Neuronal stem cell (in vitro differentiated cells): ENCODE measurements around the gene ACAT1.

Experiments
- DNase-seq: peaks from one replicate; pipeline ENCODE4 v3.0.0-alpha.2; 2013; ENCODE audit warnings: low spot score
- H2AFZ ChIP-seq: one replicate; pipeline ENCODE4 v1.6.1; 2013; ENCODE audit warnings: mild to moderate bottlenecking, low read length, inconsistent platforms
- H2AK5ac ChIP-seq: 2 replicates; pipeline ENCODE4 v1.6.1; 2013; ENCODE audit warnings: low read depth, mild to moderate bottlenecking, inconsistent platforms, low read length, moderate library complexity, mixed read lengths
- H2BK120ac ChIP-seq: 2 replicates; pipeline ENCODE4 v1.6.1; 2013; ENCODE audit warnings: low read depth, mild to moderate bottlenecking, inconsistent platforms, low read length, moderate library complexity, mixed read lengths
- H2BK12ac ChIP-seq: one replicate; pipeline ENCODE4 v1.6.1; 2013; ENCODE audit warnings: low read length, inconsistent platforms
- H2BK15ac ChIP-seq: 2 replicates; pipeline ENCODE4 v1.6.1; 2013; ENCODE audit warnings: mild to moderate bottlenecking, low read length, inconsistent platforms, mixed read lengths
- H2BK5ac ChIP-seq: one replicate; pipeline ENCODE4 v1.6.1; 2013; ENCODE audit warnings: inconsistent platforms, mild to moderate bottlenecking, low read length, moderate library complexity
- H3K14ac ChIP-seq: one replicate; pipeline ENCODE4 v1.6.1; 2013; ENCODE audit warnings: low read length, inconsistent platforms
- H3K18ac ChIP-seq: 2 replicates; pipeline ENCODE4 v1.6.1; 2013; ENCODE audit warnings: low read length, inconsistent platforms
- H3K23ac ChIP-seq: 2 replicates; pipeline ENCODE4 v1.6.1; 2013; ENCODE audit warnings: low read depth, mild to moderate bottlenecking, mixed read lengths, low read length, inconsistent platforms; ENCODE audit not compliant: poor library complexity
- H3K27ac ChIP-seq: replicated peaks from 3 replicates; pipeline ENCODE4 v1.5.1; 2013; ENCODE audit warnings: low read length, inconsistent platforms
- H3K27me3 ChIP-seq, 3 experiments: 2 replicates each; pipeline ENCODE4 v1.6.1; 2013; ENCODE audit warnings: low read length in 3 of 3, mild to moderate bottlenecking in 2 of 3, inconsistent platforms in 1 of 3, low read depth in 1 of 3, mixed read lengths in 1 of 3, moderate library complexity in 1 of 3; ENCODE audit not compliant: control insufficient read depth in 3 of 3, insufficient read depth in 3 of 3
- H3K36me3 ChIP-seq, 2 donors: replicated peaks in 1 of 2; 2 replicates each; pipeline ENCODE4 v1.6.1; 2013; ENCODE audit warnings: low read length in 2 of 2; ENCODE audit not compliant: control insufficient read depth in 2 of 2, insufficient read depth in 2 of 2
- H3K4ac ChIP-seq: 2 replicates; pipeline ENCODE4 v1.6.1; 2013; ENCODE audit warnings: inconsistent platforms, mild to moderate bottlenecking, low read length, moderate library complexity
- H3K4me1 ChIP-seq, 2 donors: 1 replicate in 1 of 2; 2 replicates in 1 of 2; pipeline ENCODE4 v1.6.1; 2013; ENCODE audit warnings: low read length in 2 of 2, low read depth in 1 of 2; ENCODE audit not compliant: control insufficient read depth in 2 of 2, insufficient read depth in 1 of 2
- H3K4me2 ChIP-seq: one replicate; pipeline ENCODE4 v1.6.1; 2013; ENCODE audit warnings: mild to moderate bottlenecking, low read length, inconsistent platforms; ENCODE audit not compliant: insufficient read depth, poor library complexity, severe bottlenecking
- H3K4me3 ChIP-seq, 2 donors: 2 replicates each; pipeline ENCODE4 v1.5.1; 2013; ENCODE audit warnings: low read length in 2 of 2, mild to moderate bottlenecking in 2 of 2, inconsistent platforms in 1 of 2, moderate library complexity in 1 of 2
- H3K79me1 ChIP-seq: one replicate; pipeline ENCODE4 v1.6.1; 2013; ENCODE audit warnings: low read depth, mild to moderate bottlenecking, inconsistent platforms, low read length, moderate library complexity
- H3K9ac ChIP-seq: one replicate; pipeline ENCODE4 v1.6.1; 2013; ENCODE audit warnings: mild to moderate bottlenecking, low read depth, low read length, inconsistent platforms; ENCODE audit not compliant: poor library complexity
- H3K9me3 ChIP-seq, 2 donors: replicated peaks in 1 of 2; 2 replicates each; pipeline versions ENCODE3 to v1.6.1; 2013; ENCODE audit warnings: low read length in 2 of 2, mild to moderate bottlenecking in 2 of 2, inconsistent platforms in 1 of 2, low read depth in 1 of 2, mixed read lengths in 1 of 2, moderate library complexity in 1 of 2; ENCODE audit not compliant: control insufficient read depth in 2 of 2, insufficient read depth in 1 of 2
- H4K8ac ChIP-seq: one replicate; pipeline ENCODE4 v1.6.1; 2013; ENCODE audit warnings: low read depth, mild to moderate bottlenecking, inconsistent platforms, low read length, moderate library complexity
- H4K91ac ChIP-seq: one replicate; pipeline ENCODE4 v1.6.1; 2013; ENCODE audit warnings: low read length, low read depth, mild to moderate bottlenecking, inconsistent platforms; ENCODE audit not compliant: poor library complexity
- WGBS, 2 donors: extraction: QIAGEN DNeasy Blood & Tissue Kit; methylation state at CpG; one replicate each; pipeline ENCODE4 v1.1.7; 2013; ENCODE audit warnings: missing lambda C conversion rate in 2 of 2, mixed read lengths in 1 of 2; ENCODE audit not compliant: insufficient read length in 2 of 2, insufficient replicate concordance in 1 of 2; ENCODE audit errors: extremely low coverage in 2 of 2; 5-methylcytosine and 5-hydroxymethylcytosine counted together

ACAT1 gene

GRCh38 chr11:108122166-108122628 is 830 bp downstream of the ACAT1 start:
- H3K4me2 ChIP-seq: peak overlapping the region; percentile 26
- H2AFZ ChIP-seq: peak overlapping the region; percentile 93
- no peak overlapping the region for H2BK12ac ChIP-seq
- H2AK5ac ChIP-seq: no peak overlapping the region
- no peak overlapping the region for H2BK5ac ChIP-seq
- no peak overlapping the region for H4K91ac ChIP-seq
- H3K14ac ChIP-seq: no peak overlapping the region
- no CpG with 5 or more reads among the region's 9 CpGs for WGBS, 2 donors
- H2BK120ac ChIP-seq: no peak overlapping the region
- no peak overlapping the region for H3K9ac ChIP-seq
- H2BK15ac ChIP-seq: no peak overlapping the region
- peak overlapping the region; percentile 47 to 64 for H3K4me3 ChIP-seq
- no peak overlapping the region for H3K4ac ChIP-seq
- H3K36me3 ChIP-seq: no peaks in the 10 kb centered on the region
- no peak overlapping the region for H3K27ac ChIP-seq
- H3K18ac ChIP-seq: no peak overlapping the region
- peaks cover 3% of the 10 kb centered on the region for H3K79me1 ChIP-seq
- H3K4me1 ChIP-seq: peaks cover 4% of the 10 kb centered on the region in 2 donors
- no peak overlapping the region for H4K8ac ChIP-seq
- H3K23ac ChIP-seq: no peak overlapping the region
- no peak for DNase-seq
- H3K27me3 ChIP-seq: peaks cover 0 to 5% (median 0%) of the 10 kb centered on the region in 3 experiments
- no peaks in the 10 kb centered on the region for H3K9me3 ChIP-seq

- no peak overlapping the region for H2BK15ac ChIP-seq
- peaks cover 0 to 5% (median 0%) of the 10 kb centered on the region in 3 experiments for H3K27me3 ChIP-seq
- H3K14ac ChIP-seq: no peak overlapping the region
- no peak overlapping the region for H3K4me2 ChIP-seq
- no peak overlapping the region for H2BK12ac ChIP-seq
- no peak overlapping the region for H2BK120ac ChIP-seq
- no CpG with 5 or more reads among the region's 5 CpGs for WGBS, 2 donors
- no peak for DNase-seq
- H3K36me3 ChIP-seq: peaks cover 0 to 3% of the 10 kb centered on the region in 2 donors
- H3K79me1 ChIP-seq: peaks cover 3% of the 10 kb centered on the region
- no peak overlapping the region for H4K8ac ChIP-seq
- H3K18ac ChIP-seq: no peak overlapping the region
- H3K9ac ChIP-seq: no peak overlapping the region
- H3K4ac ChIP-seq: no peak overlapping the region
- H3K27ac ChIP-seq: no peak overlapping the region
- H3K4me1 ChIP-seq: peaks cover 4% of the 10 kb centered on the region in 2 donors
- H2BK5ac ChIP-seq: no peak overlapping the region
- H2AK5ac ChIP-seq: no peak overlapping the region
- H3K4me3 ChIP-seq: no peak overlapping the region
- no peaks in the 10 kb centered on the region for H3K9me3 ChIP-seq
- H4K91ac ChIP-seq: no peak overlapping the region
- no peak overlapping the region for H3K23ac ChIP-seq
- no peak overlapping the region for H2AFZ ChIP-seq
These were observed 3.7 kb downstream of the ACAT1 start for GRCh38 chr11:108125096-108125495.

GRCh38 chr11:108128772-108129171 is 7.4 kb downstream of the ACAT1 start:
- H2BK120ac ChIP-seq: no peak overlapping the region
- H4K8ac ChIP-seq: no peak overlapping the region
- no peak overlapping the region for H2AK5ac ChIP-seq
- no peak overlapping the region for H3K14ac ChIP-seq
- H3K4me1 ChIP-seq: no peaks in the 10 kb centered on the region
- DNase-seq: no peak
- peaks cover 2% of the 10 kb centered on the region for H3K79me1 ChIP-seq
- H3K27ac ChIP-seq: no peak overlapping the region
- no peak overlapping the region for H4K91ac ChIP-seq
- H2BK15ac ChIP-seq: no peak overlapping the region
- no peak overlapping the region for H2AFZ ChIP-seq
- H2BK5ac ChIP-seq: no peak overlapping the region
- no peaks in the 10 kb centered on the region for H3K9me3 ChIP-seq
- H3K4me2 ChIP-seq: no peak overlapping the region
- no peak overlapping the region for H2BK12ac ChIP-seq
- H3K36me3 ChIP-seq: peaks cover 0 to 15% of the 10 kb centered on the region in 2 donors
- no peak overlapping the region for H3K9ac ChIP-seq
- H3K4ac ChIP-seq: no peak overlapping the region
- WGBS, 2 donors: no CpG with 5 or more reads among the region's 2 CpGs
- no peaks in the 10 kb centered on the region for H3K27me3 ChIP-seq
- no peak overlapping the region for H3K23ac ChIP-seq
- no peak overlapping the region for H3K4me3 ChIP-seq
- H3K18ac ChIP-seq: no peak overlapping the region

- H3K4ac ChIP-seq: no peak overlapping the region
- DNase-seq: no peak
- H2BK12ac ChIP-seq: no peak overlapping the region
- no CpG with 5 or more reads among the region's 1 CpG for WGBS, 2 donors
- no peak overlapping the region for H2BK120ac ChIP-seq
- H3K4me3 ChIP-seq: no peak overlapping the region
- H3K9ac ChIP-seq: no peak overlapping the region
- peaks cover 0 to 34% of the 10 kb centered on the region in 2 donors for H3K36me3 ChIP-seq
- no peak overlapping the region for H2BK5ac ChIP-seq
- no peaks in the 10 kb centered on the region for H3K9me3 ChIP-seq
- no peak overlapping the region for H3K18ac ChIP-seq
- no peak overlapping the region for H3K14ac ChIP-seq
- no peak overlapping the region for H4K8ac ChIP-seq
- H2AK5ac ChIP-seq: no peak overlapping the region
- H4K91ac ChIP-seq: no peak overlapping the region
- no peak overlapping the region for H2AFZ ChIP-seq
- no peak overlapping the region for H3K4me2 ChIP-seq
- no peak overlapping the region for H3K27ac ChIP-seq
- no peaks in the 10 kb centered on the region for H3K4me1 ChIP-seq
- H2BK15ac ChIP-seq: no peak overlapping the region
- H3K79me1 ChIP-seq: no peaks in the 10 kb centered on the region
- no peaks in the 10 kb centered on the region for H3K27me3 ChIP-seq
- no peak overlapping the region for H3K23ac ChIP-seq
These were observed 10.6 kb downstream of the ACAT1 start for GRCh38 chr11:108131993-108132392.
